Gastrocnemius medialis (tissue), 4 donors: ENCODE data around the gene FABP2. TPM values are rescaled to one million over a fixed set of nuclear protein-coding genes. Genes with fewer than 3 reads are reported as not detected.
"Not testable (repeated sequence)": the region's sequence is repeated elsewhere in the genome, so short reads cannot be mapped to it uniquely, and the experiment has no call there.

Source experiments
- ATAC-seq, 2 donors: fragments of 150-250 bp; one replicate each; pipeline ENCODE4 v1.9.1; 2016
- DNase-seq, 2 donors: peaks; one replicate each; pipeline ENCODE4 v3.0.0-alpha.2; 2019
- H3K27ac ChIP-seq, 4 donors: fragments of 200-600 bp; sonication (generic); 1 replicate in 1 of 4; 2 replicates in 3 of 4; pipeline ENCODE4 v1.5.1; 2016 to 2018; ENCODE audit warnings: mild to moderate bottlenecking in 2 of 4, moderate library complexity in 1 of 4
- H3K27me3 ChIP-seq, 3 donors: fragments of 200-600 bp; sonication (generic) in 2 of 3; 1 replicate in 1 of 3; 2 replicates in 2 of 3; pipeline versions ENCODE4 v1.5.1 to v1.6.0; 2016 to 2019; ENCODE audit warnings: mild to moderate bottlenecking in 1 of 3, moderate library complexity in 1 of 3
- H3K36me3 ChIP-seq, 2 donors: fragments of 200-600 bp; sonication (generic) in 1 of 2; one replicate each; pipeline ENCODE4 v1.5.1; 2017 to 2018
- H3K4me1 ChIP-seq, 2 donors: fragments of 200-600 bp; sonication (generic) in 1 of 2; one replicate each; pipeline ENCODE4 v1.5.1; 2016 to 2017; ENCODE audit warnings: mild to moderate bottlenecking in 2 of 2
- H3K4me3 ChIP-seq, 4 donors: fragments of 200-600 bp; sonication (generic) in 3 of 4; 1 replicate in 1 of 4; 2 replicates in 3 of 4; pipeline ENCODE4 v1.5.1; 2016 to 2019; ENCODE audit warnings: mild to moderate bottlenecking in 2 of 4
- H3K9me3 ChIP-seq, 3 donors: fragments of 200-600 bp; sonication (generic) in 2 of 3; 1 replicate in 1 of 3; 2 replicates in 2 of 3; pipeline ENCODE4 v1.5.1; 2016 to 2019
- CTCF ChIP-seq, 5 experiments: fragments of 450-650 bp in 3 of 5; fragments of 200-600 bp in 2 of 5; sonication (generic) in 2 of 5; IDR thresholded peaks in 4 of 5; conservative IDR thresholded peaks in 1 of 5; 1 replicate in 4 of 5; 2 replicates in 1 of 5; pipeline ENCODE4 v1.5.1; 2016 to 2019; ENCODE audit warnings: antibody characterized with exemption in 5 of 5, mild to moderate bottlenecking in 3 of 5, moderate library complexity in 3 of 5
- POLR2A ChIP-seq, 2 donors: fragments of 450-650 bp; IDR thresholded peaks; one replicate each; pipeline ENCODE4 v1.6.1; 2017; ENCODE audit warnings: antibody characterized with exemption in 2 of 2, mild to moderate bottlenecking in 2 of 2, moderate library complexity in 2 of 2
- in situ Hi-C, 4 donors: fragments of 200-750 bp; cut with MboI; loops; one replicate each; pipeline versions ENCODE4 v1.15.0 to v1.8.0; 2017; ENCODE audit warnings: low sequenced_read_pairs in 4 of 4
- intact Hi-C: fragments of 100-400 bp; cut with DNase I; formaldehyde crosslinking; loops from one replicate; pipeline ENCODE4 v1.15.1; 2023; ENCODE audit warnings: low total_unique reads
- total RNA-seq, 4 donors: library from RNA; depleted of rRNA; stranded (reverse); fragments of >200 nt; gene quantifications; one replicate each; pipeline versions ENCODE4 v1.1.0 to v1.2.3, GENCODE V29; 2016

Gene FABP2
- total RNA-seq, 4 donors from 2014 or later: 0.15 TPM; not detected in 3

- ATAC-seq, H3K9me3 ChIP-seq, DNase-seq, intact Hi-C loops, H3K27ac ChIP-seq, H3K4me1 ChIP-seq, H3K27me3 ChIP-seq, in situ Hi-C loops, H3K36me3 ChIP-seq, H3K4me3 ChIP-seq: not testable (repeated sequence)
Observed at GRCh38 chr4:119348169-119348568, 26.2 kb upstream of the FABP2 start.

- H3K27ac ChIP-seq, H3K4me3 ChIP-seq, intact Hi-C loops, ATAC-seq, DNase-seq, H3K4me1 ChIP-seq, H3K36me3 ChIP-seq, H3K9me3 ChIP-seq, in situ Hi-C loops, H3K27me3 ChIP-seq: not testable (repeated sequence)
Observed at GRCh38 chr4:119343293-119343692, 21.4 kb upstream of the FABP2 start.

- ATAC-seq, H3K9me3 ChIP-seq, H3K36me3 ChIP-seq, in situ Hi-C loops, H3K27me3 ChIP-seq, H3K4me3 ChIP-seq, H3K27ac ChIP-seq, H3K4me1 ChIP-seq, intact Hi-C loops, DNase-seq: not testable (repeated sequence)
Observed at GRCh38 chr4:119339895-119340294, 18.0 kb upstream of the FABP2 start.

GRCh38 chr4:119337010-119337409 is 15.1 kb upstream of the FABP2 start:
- ATAC-seq (peak; percentile 58 to 63), DNase-seq (no peak)
- no peaks in the 10 kb centered on the region for H3K4me1 ChIP-seq
- in situ Hi-C loops (no loop called here), intact Hi-C loops (no loop called here)
- H3K27me3 ChIP-seq: no peaks in the 10 kb centered on the region
- H3K27ac ChIP-seq: no peak overlapping the region
- no peak overlapping the region for H3K4me3 ChIP-seq
- H3K9me3 ChIP-seq: no peaks in the 10 kb centered on the region
- TF ChIP-seq POLR2A (IDR thresholded peaks at IDR 0.05) (no peak), CTCF (IDR thresholded peaks at IDR 0.05 in 4 of 5, conservative IDR thresholded peaks at IDR 0.05 in 1 of 5) (no peak)
- H3K36me3 ChIP-seq: no peaks in the 10 kb centered on the region

GRCh38 chr4:119336332-119336979 is 14.5 kb upstream of the FABP2 start:
- H3K36me3 ChIP-seq, H3K27me3 ChIP-seq, H3K4me3 ChIP-seq, H3K27ac ChIP-seq, DNase-seq, H3K4me1 ChIP-seq, intact Hi-C loops, in situ Hi-C loops, H3K9me3 ChIP-seq: not testable (repeated sequence)
- ATAC-seq: peak in 1 of 2 donors; percentile 30

GRCh38 chr4:119329835-119330620 is 8.1 kb upstream of the FABP2 start:
- H3K4me1 ChIP-seq: no peaks in the 10 kb centered on the region
- no peak overlapping the region for H3K4me3 ChIP-seq
- no peaks in the 10 kb centered on the region for H3K9me3 ChIP-seq
- no peaks in the 10 kb centered on the region for H3K27me3 ChIP-seq
- intact Hi-C loops: no loop called here
- TF ChIP-seq CTCF (IDR thresholded peaks at IDR 0.05 in 4 of 5, conservative IDR thresholded peaks at IDR 0.05 in 1 of 5): no peak
- TF ChIP-seq POLR2A (IDR thresholded peaks at IDR 0.05): no peak
- no peak overlapping the region for H3K27ac ChIP-seq
- no peaks in the 10 kb centered on the region for H3K36me3 ChIP-seq
- no peak for ATAC-seq
- DNase-seq: no peak
- in situ Hi-C loops: no loop called here
